HG03095 (cell line): ENCODE data around the gene SYT11.
"Not testable (repeated sequence)": the region's sequence is repeated elsewhere in the genome, so short reads cannot be mapped to it uniquely, and the experiment has no call there.

Source experiments
- ATAC-seq: cut with Tn5 transposase; IDR thresholded peaks from one replicate; pipeline ENCODE4 v1.9.1; 2021; ENCODE audit warnings: moderate library complexity; ENCODE audit not compliant: unreplicated experiment

The SYT11 gene

DNA sequence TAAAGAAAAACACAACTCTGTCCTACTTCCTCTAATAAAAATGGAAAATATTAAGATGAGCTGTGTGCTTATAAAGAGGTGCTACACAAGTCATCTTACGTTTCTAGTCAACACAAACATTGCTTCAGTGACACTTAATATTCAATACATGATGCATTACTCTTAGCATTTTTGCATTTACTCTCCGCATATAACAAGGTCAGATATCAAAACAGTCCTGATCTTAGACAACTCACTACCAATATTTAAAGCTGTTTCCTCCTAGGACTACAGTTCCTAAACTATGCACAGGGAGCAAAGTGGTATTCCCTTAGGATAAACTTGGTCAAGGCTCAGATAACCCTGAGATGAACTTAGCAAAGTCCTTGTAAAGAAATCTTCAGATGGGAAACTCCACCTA lies 39.5 kb downstream of the SYT11 start:
- ATAC-seq, result no peak

DNA sequence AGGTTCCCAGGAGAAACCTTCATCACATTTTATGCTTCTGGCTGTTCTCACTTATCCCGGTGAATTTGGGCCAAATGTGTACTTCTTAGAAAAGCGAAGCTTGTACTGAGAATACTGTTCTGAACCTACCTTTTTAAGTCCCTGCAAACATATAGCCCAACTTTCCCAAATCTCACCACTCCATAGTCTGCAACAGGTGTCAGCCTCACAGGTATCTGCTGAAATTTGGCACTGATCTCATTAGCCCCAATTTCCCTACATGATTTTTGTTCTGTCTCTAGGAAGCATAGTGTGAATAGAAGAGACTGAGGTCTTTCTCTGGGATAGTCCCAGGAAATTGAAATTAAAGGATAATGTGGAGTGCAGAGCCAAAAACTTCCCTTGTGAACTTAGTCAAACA lies 40.3 kb downstream of the SYT11 start:
- ATAC-seq, result no peak

DNA sequence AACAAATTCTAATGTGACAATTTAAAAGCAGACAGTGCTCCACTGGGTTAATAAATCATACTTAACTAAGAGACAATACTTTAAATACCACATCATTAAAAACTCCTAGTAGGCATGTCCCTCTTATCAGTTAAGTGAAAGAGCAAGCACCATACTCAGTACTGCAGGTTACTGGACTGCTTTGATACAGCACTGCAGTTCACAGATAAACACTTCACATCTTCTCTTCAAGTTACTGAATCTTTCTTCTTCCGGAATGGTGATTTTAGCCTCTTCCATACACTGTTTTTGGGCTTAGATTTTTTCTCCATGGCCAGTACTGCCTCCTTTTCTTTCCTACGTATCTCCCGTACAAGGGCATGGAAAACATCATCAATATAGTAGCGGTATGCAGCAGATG lies 40.8 kb downstream of the SYT11 start:
- ATAC-seq, result no peak

DNA sequence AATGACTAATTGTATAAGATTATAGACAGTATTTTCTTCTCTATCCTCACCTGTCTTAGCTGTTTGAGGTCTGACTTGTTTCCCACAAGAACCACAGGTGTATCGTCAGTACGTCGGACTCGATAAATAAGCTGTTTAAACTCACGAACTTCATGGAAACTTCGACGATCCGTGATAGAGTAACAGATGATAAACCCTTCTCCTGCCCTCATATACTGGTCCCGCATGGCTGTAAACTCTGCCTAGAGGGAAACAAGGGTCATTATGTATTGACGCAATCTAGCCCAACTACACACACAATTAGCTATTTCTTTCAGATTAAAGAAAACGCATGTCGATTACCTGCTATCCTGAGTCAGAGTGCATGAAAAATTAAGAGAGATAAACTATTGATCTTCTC lies 44.9 kb downstream of the SYT11 start:
- no peak for ATAC-seq

DNA sequence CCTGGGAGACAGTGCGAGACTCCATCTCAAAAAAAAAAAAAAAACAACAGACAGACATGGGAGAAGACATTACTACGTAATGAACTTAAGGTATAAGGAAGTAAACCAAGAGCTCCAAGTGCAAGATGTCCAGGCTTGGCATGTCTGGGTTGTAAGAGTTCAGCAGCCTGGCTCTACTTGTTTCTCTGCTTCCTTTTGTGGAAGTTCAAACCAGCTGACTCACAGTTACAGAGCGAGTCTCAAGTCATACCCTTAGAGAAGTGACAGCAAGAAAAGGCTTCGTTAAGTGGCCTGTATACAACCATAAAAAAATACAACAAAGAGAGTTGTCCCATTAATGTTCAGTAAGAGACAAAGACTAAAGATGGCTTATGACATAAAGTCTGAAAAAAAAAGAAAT lies 50.5 kb downstream of the SYT11 start:
- no peak for ATAC-seq

DNA sequence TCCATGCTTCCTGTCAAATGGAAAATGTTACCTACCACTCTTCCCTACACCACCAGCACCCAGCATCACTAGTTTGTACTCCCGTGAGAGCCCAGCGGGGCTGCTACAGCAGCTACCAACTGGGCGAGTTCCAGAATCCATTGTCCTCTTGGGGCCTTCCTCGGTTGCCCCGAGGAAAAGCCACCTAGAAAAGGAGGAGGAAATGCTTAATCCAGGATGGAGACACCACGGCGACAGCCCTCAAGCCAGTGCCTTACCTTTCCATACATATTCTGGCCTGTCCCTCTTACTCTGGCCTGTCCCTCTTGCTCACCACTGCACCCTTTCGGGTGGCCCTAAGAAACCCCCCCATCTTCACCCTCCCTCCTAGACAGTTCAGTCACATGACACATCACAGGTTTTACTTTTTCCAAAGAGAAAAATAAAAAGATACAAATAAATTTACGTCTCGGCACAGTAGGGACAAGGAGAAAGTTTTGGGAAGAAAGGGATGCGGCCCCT lies 51.3 kb downstream of the SYT11 start:
- ATAC-seq, result no peak

DNA sequence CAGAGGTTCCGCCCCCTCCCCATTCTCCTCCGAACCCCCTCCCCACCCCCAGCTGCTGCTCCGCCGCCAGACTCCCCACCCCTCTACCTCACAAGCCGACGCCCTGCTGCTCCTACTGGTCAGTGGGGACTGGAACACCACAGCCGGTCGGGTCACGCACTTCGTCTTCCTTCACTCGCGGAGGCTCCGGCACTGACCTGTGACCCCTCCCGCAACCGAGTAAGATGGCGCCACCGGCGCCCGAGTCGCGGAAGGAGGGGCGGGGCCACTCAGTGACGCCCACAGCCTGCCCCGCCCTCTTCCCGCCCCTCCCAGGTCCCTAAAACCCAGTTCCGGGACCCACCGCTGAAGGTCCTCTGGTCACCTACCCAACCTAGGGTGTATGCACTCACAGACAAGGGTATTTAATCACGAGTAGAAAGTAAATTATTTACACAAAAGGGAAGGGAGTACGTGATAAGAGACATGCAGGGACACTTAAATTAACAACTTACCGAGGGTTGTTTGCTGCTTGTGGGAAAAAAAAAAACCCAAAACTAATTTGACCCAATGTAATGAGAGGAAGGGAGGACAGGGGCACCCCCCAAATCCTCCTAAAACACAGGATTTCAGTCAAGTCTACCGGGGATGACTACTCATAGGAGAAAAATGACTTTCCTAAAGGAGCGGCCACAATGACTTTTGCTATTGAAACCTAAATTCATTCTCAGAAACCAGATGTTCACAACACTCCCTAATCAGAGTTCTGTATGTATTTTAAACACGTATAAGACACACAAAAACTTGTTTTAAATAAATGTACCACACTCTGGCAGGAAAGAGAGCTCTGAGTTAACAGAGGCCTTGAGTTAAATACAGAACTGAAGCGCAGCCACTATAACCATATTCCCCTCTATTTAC lies 52.0 kb downstream of the SYT11 start, which contains the start of gene RIT1:
RIT1 (minus strand) TSS at position 194 of the 900 bp plus-strand sequence. CDS start 588 bp downstream, outside the sequence.
- peak; percentile 73 for ATAC-seq

DNA sequence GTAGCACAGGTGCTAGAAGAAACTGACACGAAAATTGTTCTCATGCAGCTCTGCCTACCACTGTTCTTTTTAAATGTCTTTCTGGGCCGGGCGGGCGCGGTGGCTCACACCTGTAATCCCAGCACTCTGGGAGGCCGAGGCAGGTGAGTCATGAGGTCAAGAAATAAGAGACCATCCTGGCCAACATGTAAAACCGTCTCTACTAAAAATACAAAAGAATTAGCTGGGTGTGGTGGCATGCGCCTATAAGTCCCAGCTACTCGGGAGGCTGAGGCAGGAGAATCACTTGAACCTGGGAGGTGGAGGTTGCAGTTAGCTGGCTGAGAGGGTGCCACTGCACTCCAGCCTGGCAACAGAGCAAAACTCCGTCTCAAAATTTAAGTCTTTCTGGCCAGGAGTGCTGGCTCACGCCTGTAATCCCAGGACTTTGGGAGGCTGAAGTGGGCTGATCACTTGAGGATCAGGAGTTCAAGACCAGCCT lies 52.7 kb downstream of the SYT11 start:
- ATAC-seq, result no peak

DNA sequence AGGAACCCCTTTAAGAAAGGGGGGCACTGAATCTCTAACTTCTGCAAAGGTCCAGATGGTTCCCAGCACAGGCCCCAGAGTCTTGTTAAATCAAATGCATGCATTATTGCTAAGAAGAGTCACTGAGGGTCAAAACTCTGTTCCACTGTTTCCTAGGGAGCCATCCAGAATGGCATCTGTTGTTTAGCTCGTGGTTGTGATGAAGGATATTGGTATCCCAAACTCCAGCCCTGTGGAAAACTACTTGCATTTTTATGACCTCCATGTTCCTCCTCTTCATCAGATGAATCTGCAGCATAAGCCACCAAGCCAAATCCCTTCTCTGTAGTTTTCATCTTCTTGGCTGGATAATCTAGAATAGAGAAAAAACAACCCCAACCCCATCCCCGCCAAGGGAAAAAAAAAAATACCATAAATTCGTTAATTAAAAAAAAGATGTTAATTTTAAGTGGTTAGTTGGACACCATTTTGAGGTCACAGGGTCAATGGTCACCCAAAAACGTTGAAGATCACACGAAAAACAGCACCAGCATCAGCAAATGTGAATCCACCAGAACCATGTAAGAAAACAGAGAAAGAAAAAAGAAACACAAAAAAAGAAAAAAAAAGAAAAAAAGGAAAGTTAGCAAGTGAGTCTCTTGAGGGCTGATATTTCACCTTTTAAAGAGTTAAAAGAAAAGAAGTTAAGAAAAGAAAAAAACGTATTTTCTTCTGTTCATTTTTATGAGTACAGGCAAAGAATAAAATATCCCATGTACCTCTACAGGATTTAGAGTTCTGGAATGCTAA lies 54.8 kb downstream of the SYT11 start:
- ATAC-seq, result no peak

DNA sequence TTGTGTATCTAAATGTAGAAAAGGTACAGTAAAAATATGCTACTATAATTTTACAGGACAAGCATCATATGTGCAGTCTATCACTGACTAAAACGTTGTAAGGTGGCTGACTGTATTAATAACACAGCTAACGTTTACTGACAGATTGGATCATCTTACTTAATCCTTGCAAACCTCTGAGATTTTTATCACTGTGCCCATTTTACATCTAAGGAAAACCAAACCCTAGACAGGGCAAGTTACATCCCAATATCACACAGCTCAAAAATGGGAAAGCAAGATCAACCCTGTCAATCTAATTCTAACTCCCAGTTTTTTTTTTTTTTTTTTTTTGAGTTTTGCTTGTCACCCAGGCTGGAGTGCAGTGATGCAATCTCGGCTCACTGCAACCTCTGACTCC lies 59.3 kb downstream of the SYT11 start:
- ATAC-seq, result no peak

DNA sequence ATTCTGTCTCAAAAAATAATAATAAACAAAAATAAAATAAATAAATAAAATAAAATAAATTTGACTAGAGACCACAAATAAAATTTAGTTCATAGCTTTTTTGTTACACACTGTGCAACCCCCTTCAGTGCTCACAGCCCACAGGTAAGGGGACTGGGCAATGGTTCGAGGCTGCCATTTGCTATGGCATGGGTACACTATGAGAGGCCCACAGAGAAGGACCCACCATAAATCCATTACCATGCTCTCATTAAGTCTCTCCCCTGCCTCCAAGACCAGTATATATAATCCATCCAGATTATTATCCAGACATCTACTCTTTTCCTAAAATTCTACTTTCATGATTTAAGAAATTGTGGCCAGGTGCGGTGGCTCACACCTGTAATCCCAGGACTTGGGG lies 60.4 kb downstream of the SYT11 start:
- ATAC-seq, result no peak

DNA sequence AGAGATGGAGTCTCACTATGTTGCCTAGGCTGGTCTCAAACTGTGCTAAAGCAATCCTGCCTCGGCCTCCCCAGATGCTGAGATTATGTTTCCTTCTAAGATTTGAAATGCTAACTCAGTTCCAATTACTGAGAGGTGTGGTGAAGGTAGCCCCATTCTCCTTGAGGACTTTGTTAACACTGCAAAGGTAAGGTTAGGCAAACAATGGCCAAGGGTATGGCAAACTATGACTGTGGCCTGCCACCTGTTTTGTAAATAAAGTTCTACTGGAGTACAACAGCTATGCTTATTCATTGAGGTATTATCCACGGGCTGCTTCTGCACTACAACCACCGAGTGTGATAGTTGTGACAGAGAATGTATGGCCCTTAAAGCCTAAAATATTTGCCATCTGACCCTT lies 61.4 kb downstream of the SYT11 start:
- no peak for ATAC-seq

DNA sequence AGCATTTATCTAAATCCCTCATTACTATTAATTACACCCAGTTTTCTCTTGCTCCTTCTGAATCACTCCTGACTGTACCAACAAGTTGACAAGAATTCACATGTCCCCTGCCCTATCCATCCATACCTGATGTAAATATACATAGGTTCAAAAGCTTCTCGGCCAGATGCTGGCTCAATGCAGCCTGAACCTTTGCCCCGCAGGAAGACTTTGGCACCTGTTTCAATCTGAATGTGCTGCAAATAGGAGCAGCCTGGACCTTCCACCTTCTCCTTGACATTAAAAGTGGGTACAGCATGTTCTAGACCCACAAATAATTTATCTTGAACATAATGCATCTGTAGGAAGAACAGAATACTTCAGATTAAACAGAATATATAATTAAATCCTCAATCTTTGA lies 66.1 kb downstream of the SYT11 start:
- ATAC-seq, result no peak

DNA sequence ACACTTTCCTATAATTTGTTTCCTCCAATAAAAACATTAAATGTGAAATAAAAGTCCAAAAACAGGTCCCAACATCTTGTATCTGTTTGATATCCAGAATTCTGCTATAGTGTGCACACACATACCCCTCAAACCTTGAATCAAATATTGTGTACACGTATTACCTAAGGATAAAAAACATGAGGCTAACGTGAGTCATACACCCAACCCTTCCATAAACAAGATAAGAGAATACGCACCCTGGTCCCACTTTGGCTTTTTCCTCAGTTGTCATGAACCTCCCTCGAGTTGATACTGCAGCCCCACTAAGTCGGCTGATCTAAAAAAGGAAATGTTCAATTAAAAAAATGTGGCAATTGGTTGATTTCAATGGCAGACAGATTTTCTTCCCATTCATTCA lies 69.7 kb downstream of the SYT11 start:
- no peak for ATAC-seq

DNA sequence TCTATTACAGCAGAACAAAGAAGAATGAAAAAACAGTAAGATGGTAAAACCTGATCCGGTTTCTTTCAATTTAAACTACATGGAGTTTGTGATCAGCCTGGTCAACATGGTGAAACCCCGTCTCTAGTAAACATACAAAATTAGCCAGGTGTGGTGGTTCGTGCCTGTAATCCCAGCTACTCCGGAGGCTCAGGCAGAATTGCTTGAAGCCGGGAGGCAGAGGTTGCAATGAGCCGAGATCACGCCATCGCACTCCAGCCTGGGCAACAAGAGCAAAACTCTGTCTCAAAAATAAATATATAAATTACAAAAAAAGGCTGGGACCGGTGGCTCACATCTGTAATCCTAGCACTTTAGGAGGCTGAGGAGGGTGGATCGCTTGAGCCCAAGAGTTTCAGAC lies 71.4 kb downstream of the SYT11 start:
- ATAC-seq, result not testable (repeated sequence)

DNA sequence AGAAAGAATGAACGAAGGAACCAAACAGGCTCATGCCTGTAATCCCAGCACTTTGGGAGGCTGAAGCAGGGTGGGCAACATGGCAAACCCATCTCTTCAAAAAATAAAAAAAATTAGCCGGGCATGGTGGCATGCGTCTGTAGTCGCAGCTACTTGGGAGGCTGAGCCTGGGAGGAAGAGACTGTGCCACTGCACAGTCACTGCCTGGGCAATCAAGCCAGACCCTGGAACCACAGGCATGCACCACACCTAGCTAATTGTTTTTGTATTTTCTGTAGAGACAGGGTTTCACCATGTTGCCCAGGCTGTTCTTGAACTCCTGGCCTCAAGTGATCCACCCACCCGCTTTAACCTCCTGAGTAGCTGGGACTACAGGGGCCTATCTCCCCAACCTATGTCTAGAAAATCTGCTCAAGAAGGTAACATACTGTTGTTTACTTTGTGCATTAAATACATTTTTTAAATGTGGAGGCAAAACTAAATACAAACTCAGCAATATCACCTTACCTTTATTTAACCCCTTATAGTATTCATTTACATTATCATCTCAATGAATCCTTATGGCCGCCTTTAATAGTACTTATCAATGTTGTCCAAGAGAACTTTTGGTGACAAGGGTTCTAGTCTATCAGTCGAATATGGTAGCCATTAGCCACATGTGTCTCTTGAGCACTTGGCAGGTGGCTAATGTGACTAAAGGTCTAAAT lies 72.1 kb downstream of the SYT11 start:
- no peak for ATAC-seq

DNA sequence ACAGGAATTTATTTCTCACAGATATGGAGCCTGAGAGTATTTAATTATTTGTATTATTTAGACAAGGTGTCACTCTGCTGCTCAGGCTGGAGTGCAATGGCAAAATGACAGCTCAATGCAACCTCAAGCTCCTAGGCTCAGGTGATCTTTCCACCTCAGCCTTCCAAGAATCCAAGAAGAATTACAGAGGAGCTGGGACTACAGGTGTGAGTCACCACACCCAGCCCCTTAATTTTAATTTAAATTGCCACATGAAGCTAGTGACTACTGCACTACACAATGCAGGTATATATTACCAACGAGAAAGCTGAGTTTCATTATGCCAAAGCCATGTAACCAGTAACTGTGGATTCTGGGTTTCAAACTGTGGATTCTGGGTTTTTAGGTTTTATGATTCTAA lies 72.7 kb downstream of the SYT11 start:
- ATAC-seq, result no peak

DNA sequence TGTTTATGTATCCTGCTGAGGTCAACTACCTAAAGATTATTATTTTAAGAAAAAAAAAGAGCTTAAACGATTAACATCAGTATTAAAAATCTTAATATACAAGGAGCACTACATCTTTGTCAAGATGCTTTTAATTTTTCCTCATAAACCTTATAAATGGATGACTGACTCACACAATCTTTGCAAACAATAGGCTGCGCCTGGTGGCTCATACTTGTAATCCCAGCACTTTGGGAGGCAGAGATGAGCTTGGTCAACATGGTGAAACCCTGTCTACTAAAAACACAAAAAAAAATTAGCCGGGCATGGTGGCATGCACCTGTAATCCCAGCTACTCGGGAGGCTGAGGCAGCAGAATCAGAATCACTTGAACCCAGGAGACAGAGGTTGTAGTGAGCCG lies 73.1 kb downstream of the SYT11 start:
- ATAC-seq, result no peak

DNA sequence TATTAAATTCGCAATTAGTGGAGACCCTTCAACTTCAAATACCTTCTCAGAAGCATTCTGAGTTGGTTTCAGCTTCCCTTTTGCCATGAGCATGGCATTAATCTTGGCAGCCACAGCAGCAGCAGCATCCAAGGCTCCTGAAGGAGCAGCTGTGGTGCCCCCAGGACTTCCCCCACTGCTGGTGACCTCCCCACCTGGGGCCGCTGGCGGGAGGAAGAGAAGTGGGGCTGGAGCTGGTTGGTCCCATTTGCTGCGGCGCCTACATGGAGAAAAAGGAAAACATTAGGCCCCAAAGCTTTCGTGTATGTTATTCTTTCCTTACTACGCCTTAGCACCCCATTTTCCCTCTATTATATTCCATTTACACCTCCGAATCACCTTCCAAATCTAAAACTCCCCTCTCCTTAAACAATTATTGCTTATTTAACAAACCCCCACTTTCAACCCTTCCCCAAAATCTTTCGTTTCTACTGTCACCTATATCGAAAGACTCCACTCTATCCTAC lies 74.3 kb downstream of the SYT11 start:
- ATAC-seq, result no peak

DNA sequence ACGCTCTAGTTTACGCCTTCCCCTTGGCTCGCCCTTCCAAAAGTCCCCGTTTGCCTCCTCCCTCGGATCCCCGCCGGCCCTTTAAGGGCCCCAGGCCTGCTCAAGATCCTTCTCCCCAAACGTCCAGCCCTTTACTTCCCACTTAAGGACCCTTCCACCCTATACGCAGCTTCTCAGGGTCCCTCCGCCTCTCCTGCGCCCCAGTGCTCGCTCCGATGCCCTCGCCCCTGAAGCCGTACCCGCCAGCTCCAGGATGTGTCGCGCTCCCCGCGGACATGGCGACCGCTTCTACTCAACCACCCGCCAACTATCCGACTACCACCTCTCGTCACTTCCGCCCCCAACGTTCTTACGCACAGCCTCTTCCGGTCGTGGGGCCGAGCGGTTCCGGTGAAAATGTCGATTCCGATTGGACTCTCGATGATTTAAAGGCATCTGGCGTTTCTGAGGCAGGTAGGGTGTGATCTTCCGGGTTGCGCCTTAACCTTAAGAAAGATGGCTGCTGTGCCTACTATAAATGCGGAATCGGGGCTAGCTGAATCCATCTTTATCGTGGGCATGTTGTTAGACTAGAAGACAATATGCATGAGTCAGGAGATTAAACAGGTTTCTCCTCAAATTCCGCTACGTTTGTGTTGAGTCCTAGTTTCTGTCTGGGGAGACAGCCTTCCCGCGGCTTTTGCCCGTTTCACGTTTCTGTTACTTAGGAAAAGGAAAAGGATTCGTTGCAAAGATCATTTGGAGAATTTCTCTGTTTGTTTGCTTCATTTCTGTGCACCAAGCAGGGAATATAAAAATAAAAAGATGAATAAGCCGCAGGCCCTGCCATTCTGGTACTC lies 74.9 kb downstream of the SYT11 start, which contains the start of gene KHDC4:
KHDC4 (minus strand) TSS at position 317 of the 839 bp plus-strand sequence; CDS start at position 277, 40 bp downstream.
- peak; percentile 92 for ATAC-seq
